Erythroblast (primary cell): ENCODE data around the gene CHADL.

Source experiments
- DNase-seq, 2 experiments: peaks; one replicate each; lab custom pipeline; 2025; lab: John Stamatoyannopoulos, UW
- GATA1 ChIP-seq: IDR thresholded peaks from 2 replicates; pipeline ENCODE4 v1.6.1; 2011; ENCODE audit warnings: low read depth, mild to moderate bottlenecking, control low read depth, low read length, moderate library complexity
- POLR2A ChIP-seq: IDR thresholded peaks from 2 replicates; pipeline ENCODE4 v1.6.1; 2011; ENCODE audit warnings: mild to moderate bottlenecking, low read length

Gene CHADL

GRCh38 chr22:41245917-41246499, 5.3 kb upstream of the CHADL start:
- TF ChIP-seq GATA1 (no peak), POLR2A (no peak)
- DNase-seq = no peak

- TF ChIP-seq POLR2A = no peak
- no peak for TF ChIP-seq GATA1
- DNase-seq = no peak
Observed at GRCh38 chr22:41243361-41243760, 2.6 kb upstream of the CHADL start.

- DNase-seq = no peak
- TF ChIP-seq GATA1 (no peak), POLR2A (no peak)
Observed at GRCh38 chr22:41242396-41243117, 1.8 kb upstream of the CHADL start.

- no peak for DNase-seq
- no peak for TF ChIP-seq GATA1
- no peak for TF ChIP-seq POLR2A
Observed at GRCh38 chr22:41241133-41241676, 474 bp upstream of the CHADL start.

GRCh38 chr22:41239443-41240128, 1.1 kb downstream of the CHADL start:
- TF ChIP-seq GATA1 (no peak), POLR2A (no peak)
- no peak for DNase-seq

GRCh38 chr22:41238570-41239442, 1.9 kb downstream of the CHADL start:
- DNase-seq = no peak
- no peak for TF ChIP-seq POLR2A
- TF ChIP-seq GATA1 = no peak

GRCh38 chr22:41237707-41238569, 2.8 kb downstream of the CHADL start:
- DNase-seq = peak; percentile 70 to 78
- TF ChIP-seq POLR2A (no peak), GATA1 (no peak)

GRCh38 chr22:41237036-41237706, 3.6 kb downstream of the CHADL start:
- no peak for DNase-seq
- no peak for TF ChIP-seq POLR2A
- no peak for TF ChIP-seq GATA1

- no peak for DNase-seq
- TF ChIP-seq GATA1 (no peak), POLR2A (no peak)
Observed at GRCh38 chr22:41234815-41235695, 5.7 kb downstream of the CHADL start.

- TF ChIP-seq GATA1 (no peak), POLR2A (no peak)
- no peak for DNase-seq
Observed at GRCh38 chr22:41231369-41231768, 9.4 kb downstream of the CHADL start.

- DNase-seq = no peak
- TF ChIP-seq POLR2A (no peak), GATA1 (no peak)
Observed at GRCh38 chr22:41230401-41230785, 10.3 kb downstream of the CHADL start.
